Mucosa of stomach (tissue), 1 donor: ENCODE data around the gene KLF9.

ENCODE experiments used
- H3K27me3 ChIP-seq: one replicate; pipeline ENCODE4 v1.7.0; 2013; ENCODE audit warnings: mild to moderate bottlenecking, low read length; ENCODE audit not compliant: control insufficient read depth, insufficient read depth
- H3K36me3 ChIP-seq: one replicate; pipeline ENCODE4 v1.7.0; 2013; ENCODE audit warnings: low read length; ENCODE audit not compliant: control insufficient read depth, insufficient read depth
- H3K4me1 ChIP-seq: one replicate; pipeline ENCODE4 v1.7.0; 2013; ENCODE audit warnings: mild to moderate bottlenecking, low read length; ENCODE audit not compliant: control insufficient read depth, insufficient read depth
- H3K4me3 ChIP-seq: one replicate; pipeline ENCODE4 v1.7.0; 2013; ENCODE audit warnings: low read length
- H3K9ac ChIP-seq: one replicate; pipeline ENCODE4 v1.7.0; 2013; ENCODE audit warnings: mild to moderate bottlenecking, low read length, moderate library complexity
- H3K9me3 ChIP-seq: one replicate; pipeline ENCODE4 v1.7.0; 2013; ENCODE audit warnings: mild to moderate bottlenecking, low read length, moderate library complexity; ENCODE audit not compliant: control insufficient read depth
- donor health status: Pancreatic carcinoma.

Gene KLF9

GRCh38 chr9:70441622-70442021, 27.2 kb upstream of the KLF9 start:
- Histone ChIP-seq H3K4me1 (peaks cover 12% of the 10 kb centered on the region), H3K9me3 (no peaks in the 10 kb centered on the region), H3K4me3 (no peak overlapping the region), H3K36me3 (no peaks in the 10 kb centered on the region), H3K9ac (no peak overlapping the region), H3K27me3 (no peaks in the 10 kb centered on the region)

GRCh38 chr9:70439991-70440706, 25.7 kb upstream of the KLF9 start:
- Histone ChIP-seq H3K9me3 (no peaks in the 10 kb centered on the region), H3K27me3 (no peaks in the 10 kb centered on the region), H3K4me1 (peaks cover 12% of the 10 kb centered on the region), H3K9ac (no peak overlapping the region), H3K36me3 (no peaks in the 10 kb centered on the region), H3K4me3 (no peak overlapping the region)

- Histone ChIP-seq H3K4me1 (peaks cover 12% of the 10 kb centered on the region), H3K36me3 (no peaks in the 10 kb centered on the region), H3K27me3 (no peaks in the 10 kb centered on the region), H3K9ac (no peak overlapping the region), H3K9me3 (no peaks in the 10 kb centered on the region), H3K4me3 (no peak overlapping the region)
Measured at GRCh38 chr9:70438341-70438928, 24.0 kb upstream of the KLF9 start.

- Histone ChIP-seq H3K27me3 (no peaks in the 10 kb centered on the region), H3K4me1 (peaks cover 12% of the 10 kb centered on the region), H3K4me3 (no peak overlapping the region), H3K9ac (no peak overlapping the region), H3K36me3 (no peaks in the 10 kb centered on the region), H3K9me3 (no peaks in the 10 kb centered on the region)
Measured at GRCh38 chr9:70435948-70436347, 21.5 kb upstream of the KLF9 start.

- Histone ChIP-seq H3K9me3 (no peaks in the 10 kb centered on the region), H3K4me1 (peaks cover 4% of the 10 kb centered on the region), H3K27me3 (no peaks in the 10 kb centered on the region), H3K9ac (no peak overlapping the region), H3K36me3 (no peaks in the 10 kb centered on the region), H3K4me3 (no peak overlapping the region)
Measured at GRCh38 chr9:70429899-70430298, 15.4 kb upstream of the KLF9 start.

- no peaks in the 10 kb centered on the region for H3K9me3 ChIP-seq
- H3K9ac ChIP-seq, result no peak overlapping the region
- peaks cover 4% of the 10 kb centered on the region for H3K4me1 ChIP-seq
- H3K4me3 ChIP-seq, result no peak overlapping the region
- H3K27me3 ChIP-seq, result no peaks in the 10 kb centered on the region
- H3K36me3 ChIP-seq, result no peaks in the 10 kb centered on the region
Measured at GRCh38 chr9:70428781-70429180, 14.3 kb upstream of the KLF9 start.

GRCh38 chr9:70427161-70427945, 12.9 kb upstream of the KLF9 start:
- H3K36me3 ChIP-seq, result no peaks in the 10 kb centered on the region
- H3K27me3 ChIP-seq, result no peaks in the 10 kb centered on the region
- H3K9me3 ChIP-seq, result no peaks in the 10 kb centered on the region
- no peak overlapping the region for H3K9ac ChIP-seq
- H3K4me1 ChIP-seq, result peaks cover 4% of the 10 kb centered on the region
- no peak overlapping the region for H3K4me3 ChIP-seq

GRCh38 chr9:70425192-70425591, 10.7 kb upstream of the KLF9 start:
- H3K9ac ChIP-seq, result no peak overlapping the region
- H3K27me3 ChIP-seq, result no peaks in the 10 kb centered on the region
- H3K36me3 ChIP-seq, result no peaks in the 10 kb centered on the region
- H3K4me1 ChIP-seq, result peaks cover 17% of the 10 kb centered on the region
- H3K4me3 ChIP-seq, result no peak overlapping the region
- H3K9me3 ChIP-seq, result no peaks in the 10 kb centered on the region

GRCh38 chr9:70422371-70423043, 8.1 kb upstream of the KLF9 start:
- H3K4me1 ChIP-seq, result peaks cover 24% of the 10 kb centered on the region
- no peaks in the 10 kb centered on the region for H3K27me3 ChIP-seq
- H3K4me3 ChIP-seq, result no peak overlapping the region
- H3K9me3 ChIP-seq, result no peaks in the 10 kb centered on the region
- no peak overlapping the region for H3K9ac ChIP-seq
- no peaks in the 10 kb centered on the region for H3K36me3 ChIP-seq

GRCh38 chr9:70421272-70422180, 7.1 kb upstream of the KLF9 start:
- no peaks in the 10 kb centered on the region for H3K36me3 ChIP-seq
- H3K27me3 ChIP-seq, result no peaks in the 10 kb centered on the region
- H3K9me3 ChIP-seq, result no peaks in the 10 kb centered on the region
- H3K9ac ChIP-seq, result peak overlapping the region; percentile 85
- H3K4me3 ChIP-seq, result peak overlapping the region; percentile 31
- peaks cover 28% of the 10 kb centered on the region for H3K4me1 ChIP-seq
